D721Med (cell line): ENCODE results near the gene OGFOD1.

Source experiments
- DNase-seq: peaks from one replicate; pipeline ENCODE4 v3.0.0; 2011; ENCODE audit warnings: low spot score; ENCODE audit not compliant: insufficient read length
- FAIRE-seq: peaks from 2 replicates; lab custom pipeline; 2011; peaks lifted over from hg19 to GRCh38; lab: Jason Lieb, UNC
- CTCF ChIP-seq: IDR thresholded peaks from 2 replicates; pipeline ENCODE4 v1.5.1; 2012; ENCODE audit warnings: mild to moderate bottlenecking, control low read depth; ENCODE audit not compliant: insufficient read depth; ENCODE audit errors: missing control alignments

The OGFOD1 gene

GRCh38 chr16:56457927-56458470 is 6.6 kb downstream of the OGFOD1 start:
- DNase-seq, result no peak
- no peak for TF ChIP-seq CTCF
- FAIRE-seq, result no peak

DNA sequence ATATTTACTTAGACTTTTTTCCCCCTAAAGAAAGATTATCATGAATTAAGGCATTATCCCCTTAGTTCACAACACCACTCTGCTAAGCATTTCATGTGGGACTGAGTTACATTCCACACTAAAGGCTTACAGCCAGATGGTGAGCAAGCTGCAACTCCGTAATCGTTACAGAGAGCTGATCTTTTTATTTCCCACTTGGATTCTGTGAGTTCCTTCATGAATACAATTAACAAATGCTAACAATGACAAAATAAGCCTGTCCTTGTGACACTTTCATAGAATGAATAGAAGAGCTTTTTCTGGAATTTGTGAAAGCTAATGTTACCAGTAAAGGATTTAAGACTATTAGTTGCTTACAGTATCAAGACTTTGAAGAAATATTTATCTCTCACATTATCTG is 8.7 kb downstream of the OGFOD1 start:
- DNase-seq (no peak), FAIRE-seq (no peak)
- TF ChIP-seq CTCF, result no peak

GRCh38 chr16:56462064-56462796 is 10.9 kb downstream of the OGFOD1 start:
- no peak for TF ChIP-seq CTCF
- FAIRE-seq (no peak), DNase-seq (no peak)

GRCh38 chr16:56463153-56463552 is 11.8 kb downstream of the OGFOD1 start:
- FAIRE-seq (no peak), DNase-seq (no peak)
- no peak for TF ChIP-seq CTCF

- DNase-seq (no peak), FAIRE-seq (no peak)
- TF ChIP-seq CTCF, result no peak
Observed at GRCh38 chr16:56466344-56466743, 15.0 kb downstream of the OGFOD1 start.

- DNase-seq (no peak), FAIRE-seq (no peak)
- no peak for TF ChIP-seq CTCF
Observed at GRCh38 chr16:56468800-56469199, 17.4 kb downstream of the OGFOD1 start.

DNA sequence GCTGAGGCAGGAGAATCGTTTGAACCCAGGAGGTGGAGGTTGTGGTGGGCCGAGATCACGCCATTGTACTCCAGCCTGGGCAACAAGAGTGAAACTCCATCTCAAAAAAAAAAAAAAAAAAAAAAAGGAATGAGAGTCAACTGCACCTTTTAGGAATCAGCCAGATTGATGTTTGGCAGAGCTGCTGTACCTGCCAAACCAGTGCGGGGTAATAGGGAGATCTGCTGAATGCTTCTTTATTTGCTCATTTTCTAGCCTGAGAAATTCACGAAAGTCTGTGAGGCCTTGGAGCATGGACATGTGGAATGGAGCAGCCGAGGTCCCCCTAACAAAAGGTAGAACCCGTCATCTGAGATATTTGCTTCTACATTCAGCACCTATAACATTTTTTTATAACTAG is 18.4 kb downstream of the OGFOD1 start:
- FAIRE-seq (no peak), DNase-seq (no peak)
- TF ChIP-seq CTCF, result no peak
